Measurements from ENCODE around the gene DNAH1. TPM values are rescaled to one million over a fixed set of nuclear protein-coding genes. Genes with fewer than 3 reads are reported as not detected.

Gene DNAH1
- total RNA-seq, 3 donors from 2014 or later = 9.0 to 25.9 (median 10.9) TPM

DNA sequence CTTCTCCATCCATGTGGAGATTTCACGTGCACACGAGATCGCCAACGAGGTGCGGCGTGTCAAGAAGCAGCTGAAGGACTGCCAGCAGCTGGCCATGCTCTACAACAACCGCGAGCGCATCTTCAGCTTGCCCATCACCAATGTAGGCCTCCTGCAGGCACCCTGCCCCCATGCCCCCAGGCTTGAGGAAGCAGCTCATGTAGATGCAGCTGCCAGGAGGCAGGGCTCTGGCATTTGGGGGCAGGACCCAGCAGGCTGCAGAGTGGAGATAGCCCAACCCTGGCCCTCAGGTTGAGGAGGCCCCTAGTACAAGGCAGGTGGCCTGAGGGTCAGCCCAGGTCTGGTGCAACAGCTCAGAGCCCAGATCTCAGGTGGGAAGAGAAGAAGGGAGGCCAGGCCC lies 36.4 kb downstream of the DNAH1 start:
- Histone ChIP-seq H3K4me3 (no peak overlapping the region), H3K4me1 (ENCODE audit: low read depth) (no peaks in the 10 kb centered on the region), H3K36me3 (ENCODE audit: low read depth) (no peaks in the 10 kb centered on the region), H3K9me3 (no peaks in the 10 kb centered on the region)
- TF ChIP-seq, protein P1, sequence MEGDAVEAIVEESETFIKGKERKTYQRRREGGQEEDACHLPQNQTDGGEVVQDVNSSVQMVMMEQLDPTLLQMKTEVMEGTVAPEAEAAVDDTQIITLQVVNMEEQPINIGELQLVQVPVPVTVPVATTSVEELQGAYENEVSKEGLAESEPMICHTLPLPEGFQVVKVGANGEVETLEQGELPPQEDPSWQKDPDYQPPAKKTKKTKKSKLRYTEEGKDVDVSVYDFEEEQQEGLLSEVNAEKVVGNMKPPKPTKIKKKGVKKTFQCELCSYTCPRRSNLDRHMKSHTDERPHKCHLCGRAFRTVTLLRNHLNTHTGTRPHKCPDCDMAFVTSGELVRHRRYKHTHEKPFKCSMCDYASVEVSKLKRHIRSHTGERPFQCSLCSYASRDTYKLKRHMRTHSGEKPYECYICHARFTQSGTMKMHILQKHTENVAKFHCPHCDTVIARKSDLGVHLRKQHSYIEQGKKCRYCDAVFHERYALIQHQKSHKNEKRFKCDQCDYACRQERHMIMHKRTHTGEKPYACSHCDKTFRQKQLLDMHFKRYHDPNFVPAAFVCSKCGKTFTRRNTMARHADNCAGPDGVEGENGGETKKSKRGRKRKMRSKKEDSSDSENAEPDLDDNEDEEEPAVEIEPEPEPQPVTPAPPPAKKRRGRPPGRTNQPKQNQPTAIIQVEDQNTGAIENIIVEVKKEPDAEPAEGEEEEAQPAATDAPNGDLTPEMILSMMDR (IDR thresholded peaks at IDR 0.05) = no peak
- intact Hi-C loops (cut with DNase I, micrococcal nuclease) = no loop called here
- ATAC-seq = no peak
- peak in 1 of 3 donors; percentile 31 for DNase-seq

DNA sequence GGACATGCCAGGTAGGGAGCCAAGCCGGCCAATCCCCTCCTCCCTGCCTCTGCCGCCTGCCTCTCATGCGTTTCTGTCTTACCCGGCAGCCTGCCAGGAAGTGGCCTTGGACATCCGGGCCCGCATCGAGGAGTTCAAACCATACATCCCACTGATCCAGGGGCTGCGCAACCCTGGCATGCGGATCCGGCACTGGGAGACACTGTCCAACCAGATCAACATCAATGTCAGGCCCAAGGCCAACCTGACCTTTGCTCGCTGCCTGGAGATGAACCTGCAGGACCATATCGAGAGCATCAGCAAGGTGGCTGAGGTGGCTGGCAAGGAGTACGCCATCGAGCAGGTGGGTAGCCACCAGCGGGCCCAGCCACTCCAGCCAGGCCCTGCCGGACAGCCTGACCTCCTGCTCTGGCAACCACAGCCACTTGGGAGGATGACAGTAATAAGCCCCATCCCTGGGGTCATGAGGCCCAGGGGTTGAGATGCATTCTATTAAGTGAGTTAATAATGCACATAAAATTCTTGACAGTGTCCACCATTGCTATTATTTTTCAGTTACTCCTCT lies 37.3 kb downstream of the DNAH1 start:
- no peak for ATAC-seq
- H3K9me3 ChIP-seq = no peaks in the 10 kb centered on the region
- intact Hi-C loops (cut with DNase I, micrococcal nuclease) = no loop called here
- TF ChIP-seq, protein P1 (IDR thresholded peaks at IDR 0.05) = no peak
- H3K36me3 ChIP-seq (ENCODE audit: low read depth) = no peaks in the 10 kb centered on the region
- H3K4me1 ChIP-seq (ENCODE audit: low read depth) = no peaks in the 10 kb centered on the region
- peak in 1 of 3 donors; percentile 39 for DNase-seq
- H3K4me3 ChIP-seq = no peak overlapping the region

DNA sequence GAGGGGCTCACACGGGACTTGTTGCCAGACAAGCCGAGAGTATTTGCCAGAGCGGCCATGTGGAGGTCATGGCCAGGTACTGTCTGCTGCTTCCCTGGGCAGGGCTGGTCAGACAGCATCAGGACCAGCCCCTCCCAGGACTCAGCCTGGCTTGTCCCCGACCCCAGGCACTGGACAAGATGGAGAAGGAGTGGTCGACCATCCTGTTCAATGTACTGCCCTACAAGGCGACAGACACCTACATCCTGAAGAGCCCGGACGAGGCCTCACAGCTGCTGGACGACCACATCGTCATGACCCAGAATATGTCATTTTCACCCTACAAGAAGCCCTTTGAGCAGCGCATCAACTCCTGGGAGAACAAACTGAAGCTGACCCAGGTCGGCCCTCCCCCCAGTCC lies 38.6 kb downstream of the DNAH1 start:
- intact Hi-C loops (cut with DNase I, micrococcal nuclease) = no loop called here
- Histone ChIP-seq H3K4me1 (ENCODE audit: low read depth) (no peaks in the 10 kb centered on the region), H3K36me3 (ENCODE audit: low read depth) (no peaks in the 10 kb centered on the region), H3K9me3 (no peaks in the 10 kb centered on the region), H3K4me3 (no peak overlapping the region)
- TF ChIP-seq, protein P1 (IDR thresholded peaks at IDR 0.05) = no peak
- ATAC-seq (no peak), DNase-seq (peak in 1 of 3 donors; percentile 13)

DNA sequence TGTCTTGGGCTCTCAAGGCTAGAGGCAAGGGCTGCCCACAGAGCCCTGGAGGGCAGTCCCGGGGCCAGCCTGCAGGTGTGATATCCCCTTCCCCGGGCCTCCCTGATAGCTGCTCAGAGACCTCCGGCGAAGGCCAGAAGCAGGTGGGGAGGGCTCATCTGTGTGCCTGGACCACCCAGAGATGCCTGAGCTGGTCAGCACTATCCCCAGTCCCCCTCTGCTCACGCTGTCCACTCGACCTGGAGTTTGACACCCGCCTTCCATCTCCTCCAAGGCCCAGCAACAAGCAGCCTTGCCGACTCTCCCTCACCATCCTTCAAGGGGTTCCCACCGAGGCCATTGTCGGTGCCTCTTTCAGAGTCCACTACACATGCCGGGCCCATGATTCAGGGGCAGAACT lies 39.4 kb downstream of the DNAH1 start:
- intact Hi-C loops (cut with DNase I, micrococcal nuclease) = no loop called here
- Histone ChIP-seq H3K36me3 (ENCODE audit: low read depth) (no peaks in the 10 kb centered on the region), H3K4me3 (no peak overlapping the region), H3K9me3 (no peaks in the 10 kb centered on the region), H3K4me1 (ENCODE audit: low read depth) (no peaks in the 10 kb centered on the region)
- no peak for ATAC-seq
- peak in 1 of 3 donors; percentile 33 for DNase-seq
- TF ChIP-seq, protein P1 (IDR thresholded peaks at IDR 0.05) = no peak

DNA sequence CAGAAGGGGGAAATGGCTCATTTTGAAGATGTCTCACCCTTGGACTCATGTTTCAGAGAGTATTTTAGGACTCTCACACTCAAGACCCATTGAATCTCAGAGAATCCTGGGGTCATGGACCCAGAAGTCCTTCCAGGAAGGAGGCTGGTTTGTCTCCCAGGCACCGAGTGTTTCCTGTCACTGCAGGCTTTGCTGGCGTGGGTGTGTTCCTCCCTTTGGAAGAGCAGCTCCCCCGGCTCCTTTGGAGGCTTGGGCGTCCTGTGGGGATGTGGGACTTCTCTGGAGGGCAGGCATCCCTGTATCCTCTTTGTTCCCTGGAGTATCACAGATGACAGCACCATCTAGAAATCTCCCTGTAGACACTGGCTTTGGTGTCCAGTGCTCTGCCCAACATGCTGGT lies 40.0 kb downstream of the DNAH1 start:
- no peaks in the 10 kb centered on the region for H3K4me1 ChIP-seq (ENCODE audit: low read depth)
- TF ChIP-seq, protein P1 (IDR thresholded peaks at IDR 0.05) = no peak
- H3K9me3 ChIP-seq = no peaks in the 10 kb centered on the region
- DNase-seq = peak in 1 of 3 donors; percentile 9
- intact Hi-C loops (cut with DNase I, micrococcal nuclease) = no loop called here
- H3K36me3 ChIP-seq (ENCODE audit: low read depth) = no peaks in the 10 kb centered on the region
- H3K4me3 ChIP-seq = no peak overlapping the region
- ATAC-seq = no peak
